Mammary epithelial cell (primary cell): Measurements from ENCODE around the gene ABR.

Source experiments
- EZH2 ChIP-seq: IDR thresholded peaks from 2 replicates; pipeline ENCODE4 v1.6.1; 2012; ENCODE audit warnings: low read length, inconsistent platforms, borderline replicate concordance
- TF ChIP-seq, protein P1 (sequence below), 2 donors: IDR thresholded peaks in 1 of 2; conservative IDR thresholded peaks in 1 of 2; 2 replicates each; pipeline ENCODE4 v1.5.1; 2011 to 2012; ENCODE audit warnings: inconsistent platforms in 2 of 2, low read length in 2 of 2, mild to moderate bottlenecking in 2 of 2, control low read depth in 1 of 2, low read depth in 1 of 2; ENCODE audit not compliant: insufficient read depth in 1 of 2; ENCODE audit errors: extremely low read depth in 1 of 2

DNA sequence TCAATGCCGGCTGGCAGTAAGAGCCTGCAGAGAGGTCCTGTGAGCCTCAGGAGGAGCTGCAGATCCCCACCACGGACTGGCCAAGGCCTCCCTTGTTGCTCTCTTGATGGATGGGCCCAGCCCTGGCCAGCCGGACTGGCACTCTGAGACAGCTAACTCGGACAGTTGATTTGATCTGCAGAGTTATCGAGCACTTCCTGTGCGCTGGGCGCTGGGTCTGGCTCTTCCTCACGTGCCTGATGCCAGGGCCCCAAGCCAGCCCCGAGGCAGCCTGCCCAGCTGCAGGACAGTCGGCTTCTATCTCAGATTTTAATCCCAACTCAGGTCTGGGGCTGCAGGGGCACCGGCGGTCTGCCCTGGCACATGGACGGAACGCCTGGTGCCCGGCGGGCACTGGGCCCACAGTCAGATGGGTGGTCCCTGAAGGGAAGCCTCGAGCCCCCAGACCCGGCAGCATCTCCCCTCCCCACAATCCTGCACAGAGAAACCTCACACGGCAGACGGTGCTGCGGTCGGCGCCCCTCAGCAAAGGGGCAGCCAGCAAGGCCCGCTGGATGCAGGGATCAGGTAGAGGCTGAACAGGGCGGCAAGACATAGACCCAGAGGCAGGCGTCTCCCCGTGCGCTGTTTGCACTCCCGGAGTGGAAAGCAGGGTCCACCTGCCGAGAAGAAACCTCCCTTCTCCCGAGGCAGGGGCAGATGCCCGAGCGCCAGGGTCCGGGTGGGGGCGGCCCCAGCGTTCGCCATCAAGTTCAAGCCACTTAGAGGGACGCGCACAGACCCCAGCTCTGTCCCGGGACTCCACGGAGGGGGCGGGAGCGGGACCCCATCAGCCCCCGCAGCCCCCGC, 148.9 kb downstream of the ABR start:
- TF ChIP-seq, protein P1, sequence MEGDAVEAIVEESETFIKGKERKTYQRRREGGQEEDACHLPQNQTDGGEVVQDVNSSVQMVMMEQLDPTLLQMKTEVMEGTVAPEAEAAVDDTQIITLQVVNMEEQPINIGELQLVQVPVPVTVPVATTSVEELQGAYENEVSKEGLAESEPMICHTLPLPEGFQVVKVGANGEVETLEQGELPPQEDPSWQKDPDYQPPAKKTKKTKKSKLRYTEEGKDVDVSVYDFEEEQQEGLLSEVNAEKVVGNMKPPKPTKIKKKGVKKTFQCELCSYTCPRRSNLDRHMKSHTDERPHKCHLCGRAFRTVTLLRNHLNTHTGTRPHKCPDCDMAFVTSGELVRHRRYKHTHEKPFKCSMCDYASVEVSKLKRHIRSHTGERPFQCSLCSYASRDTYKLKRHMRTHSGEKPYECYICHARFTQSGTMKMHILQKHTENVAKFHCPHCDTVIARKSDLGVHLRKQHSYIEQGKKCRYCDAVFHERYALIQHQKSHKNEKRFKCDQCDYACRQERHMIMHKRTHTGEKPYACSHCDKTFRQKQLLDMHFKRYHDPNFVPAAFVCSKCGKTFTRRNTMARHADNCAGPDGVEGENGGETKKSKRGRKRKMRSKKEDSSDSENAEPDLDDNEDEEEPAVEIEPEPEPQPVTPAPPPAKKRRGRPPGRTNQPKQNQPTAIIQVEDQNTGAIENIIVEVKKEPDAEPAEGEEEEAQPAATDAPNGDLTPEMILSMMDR (conservative IDR thresholded peaks at IDR 0.05 in 1 of 2, IDR thresholded peaks at IDR 0.05 in 1 of 2; ENCODE audit: extremely low read depth in 1 of 2, insufficient read depth in 1 of 2, low read depth in 1 of 2, low read length in 2 of 2), result no peak
- TF ChIP-seq EZH2, result no peak
